RKO (cell line): ENCODE data around the gene MAGI1.
"Not testable (repeated sequence)": the region's sequence is repeated elsewhere in the genome, so short reads cannot be mapped to it uniquely, and the experiment has no call there.

ENCODE experiments used
- DNase-seq: peaks from one replicate; pipeline ENCODE4 v3.0.0-alpha.2; 2016; ENCODE audit warnings: low spot score

MAGI1 gene

GRCh38 chr3:65524584-65524983, 514.1 kb downstream of the MAGI1 start:
- DNase-seq = no peak

DNA sequence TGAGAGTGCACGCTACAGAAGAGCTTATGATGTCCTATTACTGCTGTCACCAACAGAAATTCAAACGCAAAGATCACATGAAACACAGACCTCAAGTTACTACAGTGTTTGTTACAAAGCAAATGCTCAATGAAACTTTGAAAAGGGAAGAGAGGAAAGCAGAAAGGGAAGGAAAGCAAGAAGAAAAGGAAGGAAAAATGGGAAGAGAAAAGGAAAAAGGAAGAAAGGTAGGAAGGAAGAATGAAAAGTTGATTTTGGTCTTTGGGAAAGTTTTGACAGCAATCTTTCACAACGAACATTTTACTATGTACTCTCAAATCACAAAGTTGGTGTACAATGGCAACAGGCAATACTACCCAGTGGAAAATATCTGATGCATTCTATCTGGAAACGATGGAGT, 514.8 kb downstream of the MAGI1 start:
- DNase-seq = no peak

- DNase-seq = no peak
These were observed 517.7 kb downstream of the MAGI1 start for GRCh38 chr3:65521032-65521431.

DNA sequence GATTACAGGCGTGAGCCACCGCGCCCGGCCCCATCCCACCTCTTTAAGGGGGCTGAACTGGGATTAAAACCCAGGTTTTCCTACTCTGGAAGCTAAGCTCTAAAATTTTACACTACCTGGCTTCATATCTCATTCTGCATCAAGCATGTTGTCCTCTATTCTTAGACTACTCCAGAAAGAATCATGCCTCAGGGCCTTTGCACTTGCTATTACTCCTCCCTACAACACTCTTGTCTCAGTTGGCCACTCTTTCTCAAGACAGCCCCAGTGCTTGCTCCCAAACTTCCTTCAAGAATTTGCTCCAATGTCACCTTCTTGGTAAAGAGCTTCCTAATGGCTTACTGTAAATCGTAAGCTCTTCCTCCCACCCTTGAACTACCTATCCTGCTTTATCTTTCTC, 521.7 kb downstream of the MAGI1 start:
- DNase-seq = no peak

GRCh38 chr3:65514317-65514716, 524.4 kb downstream of the MAGI1 start:
- not testable (repeated sequence) for DNase-seq

DNA sequence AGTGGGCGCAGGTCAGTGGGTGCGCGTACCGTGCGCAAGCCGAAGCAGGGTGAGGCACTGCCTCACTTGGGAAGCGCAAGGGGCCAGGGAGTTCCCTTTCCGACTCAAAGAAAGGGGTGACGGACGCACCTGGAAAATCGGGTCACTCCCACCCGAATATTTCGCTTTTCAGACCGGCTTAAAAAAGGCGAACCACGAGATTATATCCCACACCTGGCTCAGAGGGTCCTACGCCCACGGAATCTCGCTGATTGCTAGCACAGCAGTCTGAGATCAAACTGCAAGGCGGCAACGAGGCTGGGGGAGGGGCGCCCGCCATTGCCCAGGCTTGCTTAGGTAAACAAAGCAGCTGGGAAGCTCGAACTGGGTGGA, 529.3 kb downstream of the MAGI1 start:
- DNase-seq = not testable (repeated sequence)

DNA sequence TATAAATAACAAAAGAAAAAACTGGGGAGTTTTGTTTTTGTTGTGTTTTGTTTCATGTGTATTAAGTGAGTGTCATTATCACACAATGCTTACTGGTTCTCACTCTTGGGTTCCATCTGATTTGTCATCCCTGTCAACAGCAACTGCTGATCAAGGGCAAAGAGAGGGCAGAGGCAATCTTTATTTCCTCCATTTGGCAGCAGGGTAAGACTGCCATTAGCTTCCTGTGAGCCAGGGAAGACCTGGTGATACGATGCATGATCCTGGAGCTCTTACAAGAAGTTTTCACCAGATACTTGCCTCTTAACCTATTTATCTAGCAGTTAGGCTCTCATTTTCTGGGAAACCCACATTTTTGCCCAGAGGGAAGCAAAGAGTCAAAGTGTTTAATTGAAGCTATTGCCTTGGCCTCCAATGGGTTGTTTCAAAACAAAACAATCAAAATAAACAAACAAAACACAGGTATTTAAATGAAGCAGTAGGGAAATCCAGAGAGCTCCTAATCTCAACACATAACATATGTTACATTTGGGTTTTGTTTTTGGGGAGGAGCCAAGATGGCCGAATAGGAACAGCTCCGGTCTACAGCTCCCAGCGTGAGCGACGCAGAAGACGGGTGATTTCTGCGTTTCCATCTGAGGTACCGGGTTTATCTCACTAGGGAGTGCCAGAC, 529.8 kb downstream of the MAGI1 start:
- no peak for DNase-seq

GRCh38 chr3:65507437-65507836, 531.3 kb downstream of the MAGI1 start:
- DNase-seq = no peak

DNA sequence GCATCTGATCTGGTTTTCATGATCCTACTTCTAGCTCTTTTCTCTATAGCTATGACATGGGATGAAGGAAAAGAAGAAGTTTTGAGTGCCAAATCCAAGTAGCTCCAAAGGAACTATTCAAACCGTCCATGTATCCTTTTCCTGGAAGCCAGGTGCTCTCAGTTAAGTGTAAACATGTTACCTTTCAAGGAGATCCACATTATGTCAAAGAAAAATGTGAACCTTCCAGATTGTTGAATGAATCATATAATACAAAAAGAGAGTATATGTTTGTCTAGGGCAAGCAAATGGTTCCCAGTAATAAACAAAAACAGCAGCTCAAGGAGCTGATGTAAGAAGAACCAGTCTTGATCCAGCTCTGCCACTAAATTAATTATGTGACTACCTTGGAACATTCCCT, 534.9 kb downstream of the MAGI1 start:
- DNase-seq = no peak

DNA sequence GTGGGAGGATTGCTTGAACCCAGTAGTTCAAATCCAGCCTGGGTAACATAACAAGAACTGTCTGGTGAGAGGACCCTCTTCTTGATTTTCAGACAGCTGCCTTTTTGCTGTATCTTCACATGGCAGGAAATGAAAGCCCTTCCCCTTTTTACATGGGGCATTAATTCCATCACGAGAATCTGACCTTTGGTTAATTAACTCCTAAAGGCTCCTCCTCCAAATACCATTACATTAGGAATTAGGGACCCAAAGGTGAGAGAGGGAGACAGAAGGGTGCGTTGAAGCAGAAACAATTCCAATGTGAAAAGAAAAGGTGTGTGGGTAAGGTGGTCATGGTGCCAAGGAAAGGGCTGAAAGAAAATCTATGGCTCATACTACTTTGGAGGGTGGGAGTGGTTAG, 536.2 kb downstream of the MAGI1 start:
- no peak for DNase-seq

DNA sequence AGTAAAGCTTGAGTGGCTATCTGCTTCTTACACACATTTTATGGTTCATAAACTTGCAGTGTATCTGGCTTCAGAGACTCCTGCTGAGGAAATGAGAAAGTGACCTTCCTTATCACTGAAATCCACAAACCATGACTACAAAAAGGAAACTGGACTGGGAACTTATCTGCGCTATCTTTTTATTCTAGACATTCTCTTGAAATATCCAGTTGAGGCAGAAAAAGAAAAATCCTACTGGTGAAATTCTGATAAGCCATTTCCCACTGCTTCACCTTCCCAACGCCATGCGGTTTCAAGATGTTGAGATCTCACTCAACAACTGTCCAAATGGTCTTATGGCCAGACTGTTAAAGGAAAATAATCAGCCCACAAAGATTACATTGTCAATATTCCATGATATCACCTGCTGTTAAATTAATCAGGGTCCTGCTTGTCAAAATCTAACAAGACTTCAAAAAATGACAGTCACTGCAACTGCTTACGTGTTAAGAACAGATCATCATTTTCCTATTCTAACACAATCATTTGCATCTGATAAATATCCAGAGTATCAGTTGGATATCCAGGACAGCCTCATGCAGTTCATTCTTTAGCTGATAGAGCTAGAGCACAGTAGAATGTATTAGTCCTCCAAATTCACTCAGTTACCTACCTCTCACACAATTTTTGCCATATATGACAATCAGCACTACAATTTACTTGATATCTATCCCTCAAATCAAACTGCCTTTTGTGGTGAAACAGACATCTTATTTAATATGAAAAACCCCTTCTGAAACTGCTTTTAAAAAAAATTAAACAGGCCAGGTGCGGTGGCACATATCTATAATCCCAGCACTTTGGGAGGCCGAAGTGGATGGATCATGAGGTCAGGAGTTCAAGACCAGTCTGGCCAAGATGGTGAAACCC, 538.1 kb downstream of the MAGI1 start:
- DNase-seq = no peak

DNA sequence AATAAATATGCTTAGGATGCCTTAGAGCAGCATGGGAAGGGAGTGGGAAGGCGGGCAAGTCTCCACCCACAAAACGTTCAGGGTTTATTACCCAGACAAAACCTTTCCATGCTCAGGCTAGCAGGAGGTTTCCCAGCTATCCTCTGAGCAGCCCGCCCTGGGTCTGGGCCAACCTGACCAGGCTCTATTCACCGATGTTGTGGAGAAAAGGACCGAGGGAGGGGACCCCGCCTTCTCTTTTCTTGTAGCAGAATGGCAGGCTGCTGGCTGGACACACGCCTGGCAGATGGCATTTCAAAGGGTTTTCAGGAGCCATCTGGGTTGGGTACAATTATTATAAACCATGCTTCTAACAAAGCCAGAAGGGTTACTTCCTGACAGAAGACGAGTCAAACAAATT, 540.9 kb downstream of the MAGI1 start:
- no peak for DNase-seq

DNA sequence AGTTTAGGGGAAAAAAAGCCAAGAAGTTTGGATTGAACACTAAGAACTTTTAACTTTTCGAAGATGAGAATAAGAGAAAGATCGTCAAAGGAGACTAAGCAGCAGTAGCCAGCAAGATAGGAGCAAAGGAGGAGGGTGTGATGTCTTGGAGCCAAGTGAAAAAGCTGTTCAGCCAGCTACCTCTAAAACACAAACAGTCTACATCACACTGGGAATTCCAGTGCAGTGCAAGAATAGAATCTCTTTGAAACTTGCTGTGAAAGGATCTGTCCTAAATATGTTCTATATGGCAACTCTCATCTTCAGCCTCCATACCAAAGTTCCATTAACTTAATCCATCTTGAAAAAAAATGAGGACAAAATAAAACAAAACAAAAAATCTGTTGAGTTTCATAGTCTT, 541.5 kb downstream of the MAGI1 start:
- no peak for DNase-seq

GRCh38 chr3:65493938-65494337, 544.8 kb downstream of the MAGI1 start:
- DNase-seq = no peak

DNA sequence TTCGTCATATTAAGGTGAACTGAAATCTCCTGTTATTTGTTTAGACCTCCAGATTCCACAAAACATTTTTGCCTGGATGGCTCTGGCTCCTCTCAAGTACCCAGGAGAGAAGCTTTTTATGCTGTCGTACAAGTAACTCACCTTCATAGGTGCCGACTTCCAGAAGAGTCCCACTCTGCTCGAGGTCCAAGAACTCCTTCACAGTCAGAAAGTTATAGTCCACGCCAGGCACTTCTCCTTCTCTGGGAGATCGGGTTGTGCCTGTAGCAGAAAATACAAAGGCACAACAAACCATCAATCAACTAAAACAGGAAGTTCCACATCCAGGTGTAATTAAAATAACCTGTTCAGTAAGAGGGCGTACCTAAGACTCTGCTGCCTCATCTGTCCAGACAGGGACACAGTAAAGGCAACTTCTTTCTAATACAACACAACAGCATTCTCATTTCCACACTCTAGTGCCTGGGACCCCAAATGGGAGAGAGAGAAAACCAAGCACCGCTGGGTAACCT, 545.3 kb downstream of the MAGI1 start:
- DNase-seq = no peak

- DNase-seq = no peak
These were observed 546.5 kb downstream of the MAGI1 start for GRCh38 chr3:65492249-65492648.

DNA sequence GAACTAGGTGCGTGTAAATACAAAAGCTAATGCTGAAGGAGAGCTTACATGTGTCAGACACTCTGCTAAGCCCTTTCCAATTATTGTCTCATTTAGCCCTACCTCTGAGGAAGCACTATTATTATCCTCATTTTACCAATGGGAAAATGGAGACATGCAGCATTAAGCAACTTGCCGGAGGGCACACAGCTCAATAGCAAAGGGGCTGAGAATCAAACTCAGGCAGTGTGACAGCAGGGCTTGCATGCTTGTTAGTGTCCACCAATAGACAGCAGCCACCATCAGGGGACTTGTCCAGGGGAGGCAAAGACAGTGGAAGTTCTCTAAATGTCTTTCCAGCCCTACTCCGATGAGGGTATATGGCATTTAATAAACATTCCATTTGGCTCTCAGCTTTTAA, 548.6 kb downstream of the MAGI1 start:
- no peak for DNase-seq

- no peak for DNase-seq
These were observed 549.5 kb downstream of the MAGI1 start for GRCh38 chr3:65489253-65489652.

- no peak for DNase-seq
These were observed 552.8 kb downstream of the MAGI1 start for GRCh38 chr3:65485826-65486469.

DNA sequence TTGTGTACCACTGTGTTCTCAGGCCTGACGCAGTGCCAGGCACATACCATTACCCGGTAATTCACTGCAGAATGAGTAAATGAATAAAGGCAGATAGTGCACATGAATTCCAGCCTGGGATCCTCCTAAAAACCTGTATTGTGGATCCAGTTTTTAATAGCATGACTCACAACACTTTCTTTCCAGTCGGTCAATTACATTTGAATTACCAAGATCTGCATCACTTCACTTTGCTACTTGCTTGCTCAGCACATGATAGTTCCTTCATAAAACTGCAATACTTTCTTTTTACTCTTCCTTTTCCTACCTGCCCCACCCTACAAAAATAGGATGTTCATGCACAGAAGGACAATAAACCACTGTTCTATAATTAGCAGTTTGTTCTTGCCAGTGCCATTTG, 553.8 kb downstream of the MAGI1 start:
- no peak for DNase-seq

DNA sequence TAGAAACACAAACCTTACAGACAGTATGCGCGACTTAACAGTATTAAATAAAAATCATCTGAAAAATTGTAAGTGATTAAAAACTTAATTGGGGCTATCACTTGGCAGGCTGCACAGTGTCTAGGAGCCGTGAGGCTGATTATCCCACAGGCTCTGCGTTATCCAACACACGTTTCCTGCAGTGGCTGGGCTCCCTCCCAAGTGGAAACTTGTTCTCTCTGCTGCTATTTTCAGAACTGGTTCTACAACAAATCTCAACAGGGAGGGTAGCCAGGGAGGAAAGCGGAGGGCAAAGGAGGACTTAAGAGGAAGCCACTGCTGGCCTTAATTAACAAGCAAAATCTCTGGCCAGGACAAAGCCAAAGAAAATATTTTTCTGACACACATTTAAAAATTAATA, 555.2 kb downstream of the MAGI1 start:
- no peak for DNase-seq

DNA sequence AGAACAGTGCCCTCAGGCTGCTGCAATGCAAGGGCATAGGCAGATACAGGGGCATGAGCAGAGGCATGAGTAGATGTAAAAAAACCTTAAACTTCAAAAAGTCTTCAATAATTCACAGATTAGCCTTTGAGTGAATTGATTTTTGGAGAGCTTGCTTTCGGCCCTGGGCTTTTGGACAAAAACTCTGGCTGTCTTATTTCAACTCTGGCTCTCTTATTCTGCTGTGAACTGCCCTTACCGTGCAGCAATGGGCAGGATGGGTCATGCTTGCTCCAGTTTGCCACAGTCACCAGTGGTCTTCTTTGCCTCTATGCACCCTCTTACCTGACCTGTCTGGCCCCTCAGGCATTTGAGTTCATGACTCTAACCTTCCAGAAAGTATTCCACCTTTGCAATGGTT, 555.7 kb downstream of the MAGI1 start:
- no peak for DNase-seq

GRCh38 chr3:65481085-65481484, 557.6 kb downstream of the MAGI1 start:
- no peak for DNase-seq
